ENCODE results near the gene GPR180. TPM values are rescaled to one million over a fixed set of nuclear protein-coding genes. Genes with fewer than 3 reads are reported as not detected.

The GPR180 gene
- total and polyA plus RNA-seq, 4 experiments from 2014 or later = 1.6 to 5.3 (median 3.3) TPM

GRCh38 chr13:94607056-94607455 lies 5.4 kb downstream of the GPR180 start:
- Mint-ChIP-seq H3K4me3 (no peak overlapping the region), H3K9me3 (peaks cover 0 to 2% (median 0%) of the 10 kb centered on the region in 8 donors), H3K27ac (peak overlapping the region in 6 of 7 donors; percentile 3 to 61 (median 12)), H3K4me1 (peaks cover 18 to 39% (median 28%) of the 10 kb centered on the region in 4 donors), H3K27me3 (no peaks in the 10 kb centered on the region), H3K36me3 (peaks cover 17 to 46% of the 10 kb centered on the region in 2 donors)
- DNase-seq = no peak
- ChIA-PET POLR2A (ENCODE audit: partially characterized antibody) (no interaction called here), CTCF (ENCODE audit: partially characterized antibody) (no interaction called here)
- intact Hi-C loops (cut with micrococcal nuclease) = no loop called here
- peaks cover 11% of the 10 kb centered on the region for H3K4me1 ChIP-seq (ENCODE audit: insufficient read depth, low read length)
- H3K36me3 ChIP-seq (ENCODE audit: insufficient read depth, low read length) = peaks cover 6% of the 10 kb centered on the region
- no peak overlapping the region for H3K4me3 ChIP-seq (ENCODE audit: low read length in 2 of 2)
- H3K9me3 ChIP-seq (ENCODE audit: control insufficient read depth in 1 of 2, low read length in 2 of 2) = no peaks in the 10 kb centered on the region
- H3K27me3 ChIP-seq (ENCODE audit: insufficient read depth, low read length) = no peaks in the 10 kb centered on the region
- H3K27ac ChIP-seq (ENCODE audit: low read depth, low read length) = no peak overlapping the region

- H3K36me3 ChIP-seq (ENCODE audit: insufficient read depth, low read length) = peaks cover 6% of the 10 kb centered on the region
- peaks cover 4% of the 10 kb centered on the region for H3K4me1 ChIP-seq (ENCODE audit: insufficient read depth, low read length)
- Mint-ChIP-seq H3K27ac (peak overlapping the region in 2 of 7 donors; percentile 52 to 64), H3K36me3 (peaks cover 19 to 48% of the 10 kb centered on the region in 2 donors), H3K4me3 (no peak overlapping the region), H3K27me3 (no peaks in the 10 kb centered on the region), H3K4me1 (peaks cover 13 to 30% (median 24%) of the 10 kb centered on the region in 4 donors), H3K9me3 (peaks cover 0 to 2% (median 0%) of the 10 kb centered on the region in 8 donors)
- ChIA-PET POLR2A (ENCODE audit: partially characterized antibody) (no interaction called here), CTCF (ENCODE audit: partially characterized antibody) (interaction anchor here (1.4 to 2.1 kb wide), 3 partner anchors 10 to 172 kb away, joined by 4 to 8 read pairs (median 8); no protein-coding TSS in a partner anchor)
- no peak overlapping the region for H3K27ac ChIP-seq (ENCODE audit: low read depth, low read length)
- no peaks in the 10 kb centered on the region for H3K27me3 ChIP-seq (ENCODE audit: insufficient read depth, low read length)
- intact Hi-C loops (cut with micrococcal nuclease) = no loop called here
- no peak overlapping the region for H3K4me3 ChIP-seq (ENCODE audit: low read length in 2 of 2)
- H3K9me3 ChIP-seq (ENCODE audit: control insufficient read depth in 1 of 2, low read length in 2 of 2) = no peaks in the 10 kb centered on the region
- DNase-seq = no peak
Observed at GRCh38 chr13:94607939-94608338, 6.3 kb downstream of the GPR180 start.

GRCh38 chr13:94608586-94608985 lies 6.9 kb downstream of the GPR180 start:
- intact Hi-C loops (cut with micrococcal nuclease) = no loop called here
- no peak overlapping the region for H3K27ac Mint-ChIP-seq
- Histone ChIP-seq H3K27ac (ENCODE audit: low read depth, low read length) (no peak overlapping the region), H3K36me3 (ENCODE audit: insufficient read depth, low read length) (peaks cover 6% of the 10 kb centered on the region), H3K4me1 (ENCODE audit: insufficient read depth, low read length) (no peaks in the 10 kb centered on the region), H3K4me3 (ENCODE audit: low read length in 2 of 2) (no peak overlapping the region), H3K9me3 (ENCODE audit: control insufficient read depth in 1 of 2, low read length in 2 of 2) (no peaks in the 10 kb centered on the region), H3K27me3 (ENCODE audit: insufficient read depth, low read length) (no peaks in the 10 kb centered on the region)
- H3K27me3 Mint-ChIP-seq = no peaks in the 10 kb centered on the region
- H3K9me3 Mint-ChIP-seq = peaks cover 0 to 2% (median 0%) of the 10 kb centered on the region in 8 donors
- H3K4me1 Mint-ChIP-seq = peaks cover 11 to 26% (median 21%) of the 10 kb centered on the region in 4 donors
- DNase-seq = no peak
- ChIA-PET POLR2A (ENCODE audit: partially characterized antibody) (no interaction called here), CTCF (ENCODE audit: partially characterized antibody) (interaction anchor here (1.4 to 2.1 kb wide), 3 partner anchors 9 to 173 kb away, joined by 4 to 8 read pairs (median 8); no protein-coding TSS in a partner anchor)
- peaks cover 19 to 51% of the 10 kb centered on the region in 2 donors for H3K36me3 Mint-ChIP-seq
- no peak overlapping the region for H3K4me3 Mint-ChIP-seq

- no peak overlapping the region for H3K4me3 ChIP-seq (ENCODE audit: low read length in 2 of 2)
- H3K27me3 Mint-ChIP-seq = no peaks in the 10 kb centered on the region
- H3K4me1 ChIP-seq (ENCODE audit: insufficient read depth, low read length) = no peaks in the 10 kb centered on the region
- peaks cover 6% of the 10 kb centered on the region for H3K36me3 ChIP-seq (ENCODE audit: insufficient read depth, low read length)
- peaks cover 11 to 26% (median 20%) of the 10 kb centered on the region in 4 donors for H3K4me1 Mint-ChIP-seq
- ChIA-PET POLR2A (ENCODE audit: partially characterized antibody) (no interaction called here), CTCF (ENCODE audit: partially characterized antibody) (interaction anchor here (1.4 to 2.1 kb wide), 3 partner anchors 9 to 174 kb away, joined by 4 to 8 read pairs (median 8); no protein-coding TSS in a partner anchor)
- H3K27ac ChIP-seq (ENCODE audit: low read depth, low read length) = no peak overlapping the region
- H3K9me3 Mint-ChIP-seq = peaks cover 0 to 2% (median 0%) of the 10 kb centered on the region in 8 donors
- peaks cover 19 to 52% of the 10 kb centered on the region in 2 donors for H3K36me3 Mint-ChIP-seq
- H3K4me3 Mint-ChIP-seq = no peak overlapping the region
- intact Hi-C loops (cut with micrococcal nuclease) = no loop called here
- no peaks in the 10 kb centered on the region for H3K27me3 ChIP-seq (ENCODE audit: insufficient read depth, low read length)
- DNase-seq = no peak
- no peak overlapping the region for H3K27ac Mint-ChIP-seq
- H3K9me3 ChIP-seq (ENCODE audit: control insufficient read depth in 1 of 2, low read length in 2 of 2) = no peaks in the 10 kb centered on the region
Observed at GRCh38 chr13:94609196-94609595, 7.5 kb downstream of the GPR180 start.

GRCh38 chr13:94610475-94610874 lies 8.8 kb downstream of the GPR180 start:
- H3K27ac Mint-ChIP-seq = peak overlapping the region in 2 of 7 donors; percentile 14 to 59

GRCh38 chr13:94612050-94612449 lies 10.4 kb downstream of the GPR180 start:
- H3K36me3 Mint-ChIP-seq = peaks cover 19 to 39% of the 10 kb centered on the region in 2 donors
- intact Hi-C loops (cut with micrococcal nuclease) = no loop called here

More at GRCh38 chr13:94610475-94610874, 8.8 kb downstream of the GPR180 start:
- ChIA-PET POLR2A (ENCODE audit: partially characterized antibody) (no interaction called here), CTCF (ENCODE audit: partially characterized antibody) (no interaction called here)
- intact Hi-C loops (cut with micrococcal nuclease) = no loop called here
- Histone ChIP-seq H3K27me3 (ENCODE audit: insufficient read depth, low read length) (no peaks in the 10 kb centered on the region), H3K27ac (ENCODE audit: low read depth, low read length) (no peak overlapping the region), H3K36me3 (ENCODE audit: insufficient read depth, low read length) (peaks cover 6% of the 10 kb centered on the region), H3K4me1 (ENCODE audit: insufficient read depth, low read length) (peaks cover under 1% of the 10 kb centered on the region), H3K9me3 (ENCODE audit: control insufficient read depth in 1 of 2, low read length in 2 of 2) (no peaks in the 10 kb centered on the region), H3K4me3 (ENCODE audit: low read length in 2 of 2) (no peak overlapping the region)
- no peaks in the 10 kb centered on the region for H3K27me3 Mint-ChIP-seq
- H3K9me3 Mint-ChIP-seq = peaks cover 0 to 2% (median 0%) of the 10 kb centered on the region in 8 donors
- no peak overlapping the region for H3K4me3 Mint-ChIP-seq
- peaks cover 19 to 51% of the 10 kb centered on the region in 2 donors for H3K36me3 Mint-ChIP-seq
- no peak for DNase-seq
- peaks cover 11 to 23% (median 18%) of the 10 kb centered on the region in 4 donors for H3K4me1 Mint-ChIP-seq

GRCh38 chr13:94613051-94613450 lies 11.4 kb downstream of the GPR180 start:
- Histone ChIP-seq H3K27ac (ENCODE audit: low read depth, low read length) (no peak overlapping the region), H3K9me3 (ENCODE audit: control insufficient read depth in 1 of 2, low read length in 2 of 2) (no peaks in the 10 kb centered on the region), H3K4me1 (ENCODE audit: insufficient read depth, low read length) (peaks cover 9% of the 10 kb centered on the region), H3K4me3 (ENCODE audit: low read length in 2 of 2) (no peak overlapping the region), H3K36me3 (ENCODE audit: insufficient read depth, low read length) (peaks cover 6% of the 10 kb centered on the region), H3K27me3 (ENCODE audit: insufficient read depth, low read length) (no peaks in the 10 kb centered on the region)
- ChIA-PET CTCF (ENCODE audit: partially characterized antibody) (interaction anchor here (1.3 to 11.8 kb wide), 2 partner anchors 17 to 180 kb away, joined by 3 to 532 read pairs; partner anchors contain the start of gene TGDS), POLR2A (ENCODE audit: partially characterized antibody) (interaction anchor here (0.6 kb wide), 1 partner anchor 258 kb away, joined by 4 read pairs; no protein-coding TSS in a partner anchor)
- H3K27me3 Mint-ChIP-seq = no peaks in the 10 kb centered on the region
- peaks cover 0 to 2% (median 0%) of the 10 kb centered on the region in 8 donors for H3K9me3 Mint-ChIP-seq
- intact Hi-C loops (cut with micrococcal nuclease) = no loop called here
- peak overlapping the region in 2 of 7 donors; percentile 7 to 60 for H3K27ac Mint-ChIP-seq
- H3K4me1 Mint-ChIP-seq = peaks cover 11 to 18% (median 17%) of the 10 kb centered on the region in 4 donors
- H3K4me3 Mint-ChIP-seq = no peak overlapping the region
- H3K36me3 Mint-ChIP-seq = peaks cover 19 to 37% of the 10 kb centered on the region in 2 donors
- no peak for DNase-seq

More at GRCh38 chr13:94612050-94612449, 10.4 kb downstream of the GPR180 start:
- Mint-ChIP-seq H3K4me3 (no peak overlapping the region), H3K27me3 (no peaks in the 10 kb centered on the region), H3K27ac (no peak overlapping the region), H3K4me1 (peaks cover 11 to 27% (median 18%) of the 10 kb centered on the region in 4 donors), H3K9me3 (peaks cover 0 to 2% (median 0%) of the 10 kb centered on the region in 8 donors)
- H3K27me3 ChIP-seq (ENCODE audit: insufficient read depth, low read length) = no peaks in the 10 kb centered on the region
- ChIA-PET POLR2A (ENCODE audit: partially characterized antibody) (no interaction called here), CTCF (ENCODE audit: partially characterized antibody) (interaction anchor here (11.8 kb wide), 1 partner anchor 179 kb away, joined by 532 read pairs; no protein-coding TSS in a partner anchor)
- peaks cover 6% of the 10 kb centered on the region for H3K36me3 ChIP-seq (ENCODE audit: insufficient read depth, low read length)
- H3K27ac ChIP-seq (ENCODE audit: low read depth, low read length) = no peak overlapping the region
- DNase-seq = no peak
- no peaks in the 10 kb centered on the region for H3K9me3 ChIP-seq (ENCODE audit: control insufficient read depth in 1 of 2, low read length in 2 of 2)
- peaks cover 9% of the 10 kb centered on the region for H3K4me1 ChIP-seq (ENCODE audit: insufficient read depth, low read length)
- H3K4me3 ChIP-seq (ENCODE audit: low read length in 2 of 2) = no peak overlapping the region

Data from CD4-positive, alpha-beta memory T cell (primary cell).